Measurements from ENCODE around the gene RAB11FIP4. TPM values are rescaled to one million over a fixed set of nuclear protein-coding genes. Genes with fewer than 3 reads are reported as not detected.
A peak's percentile ranks its signal among the peaks of the same experiment; 100 is the strongest.

RAB11FIP4 gene
- total RNA-seq, 4 donors from 2014 or later, result 0.09 to 0.22 (median 0.16) TPM; not detected in 1

DNA sequence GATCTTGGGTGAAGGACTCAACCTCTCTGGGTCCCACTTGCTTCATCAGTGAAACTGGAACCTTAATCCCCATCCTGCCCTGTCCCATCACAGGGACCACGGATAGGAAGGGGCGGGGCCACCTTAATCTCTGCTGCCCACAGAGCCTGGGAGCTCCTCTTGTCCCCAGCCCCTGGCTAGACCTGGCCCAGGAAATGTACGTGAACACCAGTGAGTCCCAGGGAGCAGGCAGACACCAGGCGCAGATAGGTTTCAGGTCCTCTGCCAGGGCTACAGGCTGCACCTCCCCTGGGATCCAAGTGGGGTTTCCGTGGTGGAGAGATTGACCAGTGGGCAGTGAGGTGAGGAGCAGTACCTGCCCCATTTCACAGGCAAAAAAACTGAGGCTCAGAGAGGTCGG lies 21.0 kb downstream of the RAB11FIP4 start:
- H3K27me3 ChIP-seq, result peaks cover 0 to 4% (median 0%) of the 10 kb centered on the region in 3 donors
- no peak overlapping the region for H3K27ac ChIP-seq
- no peak overlapping the region for H3K4me3 ChIP-seq
- intact Hi-C loops (cut with DNase I; ENCODE audit: low total_unique reads), result no loop called here
- H3K9me3 ChIP-seq, result no peaks in the 10 kb centered on the region
- DNase-seq (no peak), ATAC-seq (no peak)
- TF ChIP-seq, protein P1, sequence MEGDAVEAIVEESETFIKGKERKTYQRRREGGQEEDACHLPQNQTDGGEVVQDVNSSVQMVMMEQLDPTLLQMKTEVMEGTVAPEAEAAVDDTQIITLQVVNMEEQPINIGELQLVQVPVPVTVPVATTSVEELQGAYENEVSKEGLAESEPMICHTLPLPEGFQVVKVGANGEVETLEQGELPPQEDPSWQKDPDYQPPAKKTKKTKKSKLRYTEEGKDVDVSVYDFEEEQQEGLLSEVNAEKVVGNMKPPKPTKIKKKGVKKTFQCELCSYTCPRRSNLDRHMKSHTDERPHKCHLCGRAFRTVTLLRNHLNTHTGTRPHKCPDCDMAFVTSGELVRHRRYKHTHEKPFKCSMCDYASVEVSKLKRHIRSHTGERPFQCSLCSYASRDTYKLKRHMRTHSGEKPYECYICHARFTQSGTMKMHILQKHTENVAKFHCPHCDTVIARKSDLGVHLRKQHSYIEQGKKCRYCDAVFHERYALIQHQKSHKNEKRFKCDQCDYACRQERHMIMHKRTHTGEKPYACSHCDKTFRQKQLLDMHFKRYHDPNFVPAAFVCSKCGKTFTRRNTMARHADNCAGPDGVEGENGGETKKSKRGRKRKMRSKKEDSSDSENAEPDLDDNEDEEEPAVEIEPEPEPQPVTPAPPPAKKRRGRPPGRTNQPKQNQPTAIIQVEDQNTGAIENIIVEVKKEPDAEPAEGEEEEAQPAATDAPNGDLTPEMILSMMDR (IDR thresholded peaks at IDR 0.05 in 4 of 5, conservative IDR thresholded peaks at IDR 0.05 in 1 of 5), result no peak
- no peak for TF ChIP-seq POLR2A (IDR thresholded peaks at IDR 0.05)
- H3K4me1 ChIP-seq, result peaks cover 5 to 9% of the 10 kb centered on the region in 2 donors
- in situ Hi-C loops (cut with MboI; ENCODE audit: low sequenced_read_pairs in 4 of 4), result no loop called here
- no peaks in the 10 kb centered on the region for H3K36me3 ChIP-seq

- in situ Hi-C loops (cut with MboI; ENCODE audit: low sequenced_read_pairs in 4 of 4), result no loop called here
- DNase-seq, result no peak
- ATAC-seq, result no peak
- Histone ChIP-seq H3K27ac (no peak overlapping the region), H3K9me3 (no peaks in the 10 kb centered on the region), H3K4me1 (peaks cover 5 to 9% of the 10 kb centered on the region in 2 donors), H3K4me3 (no peak overlapping the region), H3K36me3 (no peaks in the 10 kb centered on the region), H3K27me3 (peaks cover 0 to 4% (median 0%) of the 10 kb centered on the region in 3 donors)
- TF ChIP-seq, protein P1 (IDR thresholded peaks at IDR 0.05 in 4 of 5, conservative IDR thresholded peaks at IDR 0.05 in 1 of 5), result no peak
- no peak for TF ChIP-seq POLR2A (IDR thresholded peaks at IDR 0.05)
- intact Hi-C loops (cut with DNase I; ENCODE audit: low total_unique reads), result no loop called here
Observed at GRCh38 chr17:31413081-31413799, 21.8 kb downstream of the RAB11FIP4 start.

GRCh38 chr17:31413874-31414549 lies 22.5 kb downstream of the RAB11FIP4 start:
- H3K9me3 ChIP-seq, result no peaks in the 10 kb centered on the region
- H3K4me3 ChIP-seq, result no peak overlapping the region
- ATAC-seq (peak in 1 of 2 donors; percentile 33), DNase-seq (no peak)
- peaks cover 0 to 4% (median 0%) of the 10 kb centered on the region in 3 donors for H3K27me3 ChIP-seq
- no peak for TF ChIP-seq POLR2A (IDR thresholded peaks at IDR 0.05)
- TF ChIP-seq, protein P1 (IDR thresholded peaks at IDR 0.05 in 4 of 5, conservative IDR thresholded peaks at IDR 0.05 in 1 of 5), result no peak
- H3K27ac ChIP-seq, result no peak overlapping the region
- H3K36me3 ChIP-seq, result no peaks in the 10 kb centered on the region
- peaks cover 5 to 9% of the 10 kb centered on the region in 2 donors for H3K4me1 ChIP-seq
- in situ Hi-C loops (cut with MboI; ENCODE audit: low sequenced_read_pairs in 4 of 4), result no loop called here
- intact Hi-C loops (cut with DNase I; ENCODE audit: low total_unique reads), result no loop called here

DNA sequence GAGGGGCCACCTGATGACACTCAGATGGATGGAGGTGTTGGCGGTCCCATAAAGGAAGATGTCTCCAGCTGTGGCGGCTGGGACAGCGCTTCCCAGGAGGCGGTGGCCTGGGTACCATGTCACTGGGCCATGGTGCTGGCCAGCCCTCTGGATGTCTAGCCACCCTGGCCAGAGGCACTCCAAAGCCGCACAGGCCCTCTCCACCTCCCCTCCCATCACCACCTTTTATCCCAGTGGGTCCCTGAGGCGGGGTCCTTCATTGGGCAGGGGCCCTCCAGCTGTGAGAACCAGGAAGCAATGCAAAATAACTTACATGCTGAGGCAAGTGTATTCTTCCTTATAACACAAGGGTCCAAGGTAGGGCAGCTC lies 23.1 kb downstream of the RAB11FIP4 start:
- Histone ChIP-seq H3K4me3 (no peak overlapping the region), H3K36me3 (no peaks in the 10 kb centered on the region), H3K9me3 (no peaks in the 10 kb centered on the region), H3K4me1 (peaks cover 5 to 9% of the 10 kb centered on the region in 2 donors), H3K27ac (no peak overlapping the region), H3K27me3 (no peaks in the 10 kb centered on the region)
- in situ Hi-C loops (cut with MboI; ENCODE audit: low sequenced_read_pairs in 4 of 4), result no loop called here
- intact Hi-C loops (cut with DNase I; ENCODE audit: low total_unique reads), result no loop called here
- ATAC-seq, result no peak
- DNase-seq, result no peak
- TF ChIP-seq, protein P1 (IDR thresholded peaks at IDR 0.05 in 4 of 5, conservative IDR thresholded peaks at IDR 0.05 in 1 of 5), result no peak
- no peak for TF ChIP-seq POLR2A (IDR thresholded peaks at IDR 0.05)

Data from gastrocnemius medialis (tissue), 4 donors.